GM12892 (cell line): ENCODE results near the gene CDKN1B.

Experiments
- POLR2A ChIP-seq: IDR thresholded peaks from 2 replicates; pipeline ENCODE4 v1.6.1; 2011; ENCODE audit warnings: low read depth, low read length, control low read depth
- POLR2AphosphoS5 ChIP-seq: IDR thresholded peaks from 2 replicates; pipeline ENCODE4 v1.6.1; 2011; ENCODE audit warnings: low read depth, low read length, control low read depth

DNA sequence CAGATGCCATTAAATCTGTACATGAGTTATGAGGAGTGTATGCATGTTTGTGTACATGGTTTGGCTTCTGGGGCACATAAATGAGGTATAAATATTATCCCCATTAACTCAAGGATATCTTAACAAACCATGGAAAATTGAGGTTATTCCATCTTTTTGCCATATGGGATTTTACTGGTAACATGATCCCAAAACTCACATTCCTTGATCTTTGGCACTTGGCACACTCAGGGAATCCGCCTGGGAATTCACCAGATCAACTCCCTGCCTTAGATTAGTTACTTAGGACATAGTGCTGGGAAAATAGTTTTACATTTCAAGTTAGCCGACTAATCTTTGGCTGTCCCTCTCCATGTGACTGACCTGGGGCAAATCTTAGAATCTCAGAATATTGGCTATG is 16.9 kb downstream of the CDKN1B start:
- TF ChIP-seq POLR2A (no peak), POLR2AphosphoS5 (no peak)
